HG03045 (cell line): ENCODE measurements around the gene LTBP2.
"Not testable (repeated sequence)": the region's sequence is repeated elsewhere in the genome, so short reads cannot be mapped to it uniquely, and the experiment has no call there.

Experiments used
- ATAC-seq: cut with Tn5 transposase; IDR thresholded peaks from one replicate; pipeline ENCODE4 v1.9.1; 2021; ENCODE audit warnings: mild to moderate bottlenecking, moderate library complexity; ENCODE audit not compliant: unreplicated experiment

The LTBP2 gene

DNA sequence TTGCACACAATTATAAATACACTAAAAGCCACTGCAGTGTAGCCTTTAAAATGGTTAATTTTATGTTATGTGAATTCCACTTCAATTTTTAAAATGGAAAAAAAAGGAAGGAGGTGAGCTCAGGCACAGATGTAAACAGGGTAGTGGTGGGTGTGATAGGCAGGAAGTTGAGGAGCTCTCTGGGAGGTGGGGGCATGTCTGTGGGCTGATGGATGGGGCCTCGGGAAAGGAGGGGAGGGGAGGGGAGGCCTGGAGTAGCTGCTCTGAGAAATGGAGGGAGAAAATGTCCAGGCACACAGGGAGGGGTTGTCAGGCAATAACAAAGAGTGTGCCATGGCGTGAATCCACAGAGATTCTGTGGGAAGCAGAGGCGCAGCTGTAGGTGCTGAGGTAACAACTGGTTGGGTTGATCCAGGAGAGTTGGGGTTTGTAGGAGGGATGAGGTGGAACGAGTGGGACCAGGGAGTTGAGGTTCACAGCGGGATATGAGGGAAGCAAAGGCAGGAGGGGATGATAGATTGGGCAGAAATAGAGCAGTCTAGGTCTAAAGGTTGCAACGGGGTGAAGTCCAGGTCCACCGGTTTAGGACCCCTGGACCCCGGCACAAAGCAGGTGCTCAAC lies 57.2 kb downstream of the LTBP2 start:
- ATAC-seq: no peak

- no peak for ATAC-seq
Measured at GRCh38 chr14:74552623-74553022, 59.4 kb downstream of the LTBP2 start.

- ATAC-seq: no peak
Measured at GRCh38 chr14:74551431-74552371, 60.3 kb downstream of the LTBP2 start.

GRCh38 chr14:74551001-74551400 lies 61.0 kb downstream of the LTBP2 start:
- no peak for ATAC-seq

- ATAC-seq: no peak
Measured at GRCh38 chr14:74550071-74550470, 62.0 kb downstream of the LTBP2 start.

GRCh38 chr14:74549588-74549987 lies 62.4 kb downstream of the LTBP2 start:
- ATAC-seq: no peak

DNA sequence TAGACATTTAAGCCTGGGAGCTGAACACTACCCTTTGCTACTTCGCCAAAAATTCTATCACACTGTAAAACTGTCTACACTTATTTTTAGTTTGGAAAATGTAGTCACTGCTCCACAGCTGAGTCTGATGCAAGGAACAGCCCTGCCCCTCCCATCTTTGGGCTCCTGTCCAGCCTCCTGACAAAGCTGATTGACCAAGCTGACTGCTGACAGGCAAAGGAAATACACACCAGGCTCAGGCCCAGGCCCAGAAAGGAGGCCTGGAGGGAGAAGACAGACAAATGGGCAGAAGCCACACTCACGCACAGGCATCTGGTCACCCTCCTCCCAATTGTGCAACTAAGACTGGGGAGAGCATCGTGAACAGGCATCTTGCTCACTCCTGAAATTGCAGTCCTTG lies 63.2 kb downstream of the LTBP2 start:
- ATAC-seq: no peak

- ATAC-seq: no peak
Measured at GRCh38 chr14:74547331-74547927, 64.6 kb downstream of the LTBP2 start.

DNA sequence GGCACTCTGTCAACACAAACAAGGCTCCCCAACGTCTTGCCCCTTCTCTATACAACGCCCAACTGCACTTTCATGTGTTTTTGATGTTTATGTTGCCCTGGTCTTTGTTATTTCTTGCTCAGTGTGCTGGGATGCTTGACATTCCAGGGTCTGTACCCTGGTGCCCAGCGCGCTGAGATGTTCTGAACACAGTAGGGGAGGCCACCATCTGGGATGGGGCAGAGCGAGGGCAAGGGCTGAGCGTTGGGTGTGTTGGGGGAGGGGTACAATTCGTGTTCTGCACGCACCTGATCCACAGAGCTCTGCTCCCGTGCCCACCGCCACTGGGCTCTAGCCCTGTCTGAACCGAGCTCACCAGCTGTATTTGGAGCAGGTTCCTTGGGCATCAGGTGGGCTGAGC lies 65.6 kb downstream of the LTBP2 start:
- ATAC-seq: no peak

GRCh38 chr14:74545386-74545785 lies 66.7 kb downstream of the LTBP2 start:
- ATAC-seq: no peak

GRCh38 chr14:74543771-74544438 lies 68.1 kb downstream of the LTBP2 start:
- ATAC-seq: no peak

DNA sequence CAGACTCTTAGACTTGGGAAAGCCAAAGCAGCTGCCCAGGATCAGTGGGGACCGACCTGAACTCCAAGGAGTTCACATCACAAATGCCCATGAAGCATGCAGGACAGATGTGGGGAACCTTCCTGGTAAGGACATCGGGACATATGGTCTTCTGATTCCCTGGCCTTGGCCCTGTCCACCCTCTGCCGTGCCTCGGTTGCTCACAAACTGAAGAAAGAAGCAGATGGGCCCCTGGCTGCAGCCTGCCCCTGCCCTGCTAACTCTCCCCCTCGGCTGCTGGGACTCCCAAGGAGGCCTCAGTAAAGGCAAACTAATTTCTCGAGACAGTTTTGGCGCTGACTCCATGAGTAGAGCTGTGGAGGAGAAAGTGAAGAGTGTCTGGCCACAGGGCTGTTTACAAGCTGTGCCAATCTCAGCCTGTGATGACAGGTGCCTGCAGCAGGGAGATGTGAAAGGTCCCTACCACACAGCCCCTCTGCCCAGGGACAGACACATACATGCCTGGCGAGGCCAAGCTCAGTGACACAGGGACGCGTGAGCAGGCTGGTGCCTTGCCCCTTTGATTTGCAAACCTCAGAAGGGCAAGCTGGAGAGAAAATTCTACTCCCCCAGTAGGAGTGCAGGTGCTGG lies 69.9 kb downstream of the LTBP2 start:
- no peak for ATAC-seq

DNA sequence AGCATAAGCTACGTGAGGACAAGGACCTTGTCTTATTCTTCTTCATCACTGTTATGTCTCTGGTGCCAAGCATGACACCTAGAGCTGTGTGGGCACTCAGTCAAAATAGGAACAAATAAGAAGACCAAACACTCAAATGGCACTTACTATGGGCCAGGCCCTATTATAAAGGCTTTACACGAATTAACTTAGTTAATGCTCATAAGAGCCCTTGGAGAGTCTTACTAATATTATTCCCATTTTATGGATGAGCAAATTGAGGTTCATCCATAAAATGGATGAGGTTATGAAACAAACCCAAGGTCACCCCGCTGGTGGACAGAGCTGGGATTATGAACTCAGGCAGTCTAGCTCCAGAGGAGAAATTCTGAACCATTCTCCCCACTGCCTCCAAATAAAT lies 70.8 kb downstream of the LTBP2 start:
- ATAC-seq: no peak

GRCh38 chr14:74539503-74539902 lies 72.5 kb downstream of the LTBP2 start:
- no peak for ATAC-seq

DNA sequence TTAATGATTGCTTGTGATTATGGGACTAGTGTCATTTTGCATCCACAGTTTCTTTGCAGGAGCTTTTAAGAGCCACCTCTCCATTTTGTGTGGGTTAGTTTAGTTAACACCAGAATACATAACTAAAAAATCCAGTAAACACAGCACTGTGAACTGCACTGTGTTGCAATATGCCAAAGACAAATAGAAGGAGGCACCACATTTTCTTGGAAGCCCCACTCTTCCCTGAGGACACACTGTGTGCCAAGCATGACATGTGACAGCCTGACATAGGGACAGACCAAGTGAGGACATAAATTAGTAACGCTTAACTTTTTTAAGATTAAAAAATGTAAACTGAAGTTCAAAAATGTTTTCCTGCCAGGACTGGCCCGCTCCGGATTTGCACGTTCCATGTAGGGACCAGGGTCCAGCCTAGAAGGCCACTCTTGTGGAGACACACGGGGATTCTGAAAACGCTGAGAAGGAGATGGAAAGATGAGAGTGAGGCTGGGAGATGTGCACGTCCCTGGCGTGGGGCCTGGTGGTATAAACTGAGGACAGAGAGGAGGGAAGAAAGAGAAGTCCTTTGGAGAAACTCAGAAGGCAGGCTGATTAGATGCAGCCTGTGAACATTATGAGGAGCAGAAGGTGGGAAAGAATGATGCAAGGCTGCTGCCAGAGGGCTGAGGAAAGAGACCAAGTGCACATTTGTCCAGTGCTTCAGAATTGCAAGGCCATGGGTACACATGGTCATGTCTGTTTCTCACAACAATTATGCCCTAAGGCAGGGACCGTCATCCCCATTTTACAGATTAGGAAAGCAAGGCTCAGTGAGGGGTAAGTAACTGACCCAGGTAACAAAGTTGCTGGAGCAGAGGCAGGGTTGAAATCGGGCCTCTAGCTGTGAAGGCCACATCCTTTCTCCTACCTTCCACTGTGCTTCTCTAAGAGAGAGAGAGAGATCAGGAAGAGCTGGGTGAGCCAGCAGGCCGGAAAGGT lies 73.3 kb downstream of the LTBP2 start:
- no peak for ATAC-seq

- ATAC-seq: not testable (repeated sequence)
Measured at GRCh38 chr14:74536336-74536735, 75.7 kb downstream of the LTBP2 start.

GRCh38 chr14:74535756-74536325 lies 76.2 kb downstream of the LTBP2 start:
- no peak for ATAC-seq

DNA sequence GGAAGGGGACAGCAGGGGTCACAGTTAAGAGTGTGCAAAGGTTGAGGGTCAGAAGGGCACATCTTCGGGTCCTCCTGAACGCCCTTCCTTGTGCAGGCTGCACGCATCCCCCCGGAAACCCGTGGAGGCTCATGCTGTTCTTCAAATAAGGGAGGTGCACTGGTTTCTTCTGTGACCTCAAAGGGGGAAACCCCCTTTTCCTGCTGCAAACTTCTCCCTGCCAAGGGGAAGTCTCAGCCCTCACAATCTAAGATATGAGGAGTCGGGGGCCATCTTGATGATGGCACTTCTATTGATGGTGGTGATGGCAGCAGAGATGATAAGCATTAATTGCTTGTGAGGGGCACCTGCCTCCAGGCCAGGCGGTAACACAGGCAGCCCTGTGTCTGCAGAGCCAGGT lies 78.5 kb downstream of the LTBP2 start:
- no peak for ATAC-seq

- ATAC-seq: no peak
Measured at GRCh38 chr14:74532246-74532645, 79.8 kb downstream of the LTBP2 start.
